A549 (cell line): ENCODE measurements around the gene SHC2. TPM values are rescaled to one million over a fixed set of nuclear protein-coding genes. Genes with fewer than 3 reads are reported as not detected.
A peak's percentile ranks its signal among the peaks of the same experiment; 100 is the strongest.

Experiments used
- ATAC-seq, 2 experiments: fragments of 200-7000 bp in 1 of 2; fragments of >200 bp in 1 of 2; cut with Nextera tagmentation in 1 of 2; cut with Tn5 transposase in 1 of 2; 3 replicates each; pipeline versions ENCODE4 v1.8.0 to v1.9.1; 2018 to 2020; ENCODE audit warnings: mild to moderate bottlenecking in 1 of 2, moderate library complexity in 1 of 2
- CTCF ChIA-PET: fragments of 300-600 bp; sonication (Branson Sonifier 250); formaldehyde crosslinking; extraction: SDS; loops from one replicate; lab custom pipeline; 2021; ENCODE audit warnings: antibody characterized with exemption, inconsistent platforms; lab: Yijun Ruan, JAX
- POLR2A ChIA-PET: fragments of 350-600 bp; formaldehyde crosslinking; extraction: SDS; loops from one replicate; lab custom pipeline; 2021; ENCODE audit warnings: antibody characterized with exemption, inconsistent platforms; lab: Yijun Ruan, JAX
- DNase-seq, 2 experiments: peaks; one replicate each; pipeline versions ENCODE4 v3.0.0 to v3.0.0-alpha.2; 2011 to 2016; ENCODE audit warnings: low read depth in 1 of 2, low spot score in 1 of 2
- FAIRE-seq: peaks from 2 replicates; lab custom pipeline; 2011; peaks lifted over from hg19 to GRCh38; lab: Jason Lieb, UNC
- H3K27ac ChIP-seq, 2 experiments: fragments of >200 bp; sonication (Bioruptor Twin); formaldehyde crosslinking; 3 replicates each; pipeline ENCODE4 v1.5.1; 2016 to 2017
- H3K4me1 ChIP-seq: fragments of >200 bp; sonication (Bioruptor Twin); formaldehyde crosslinking; 3 replicates; pipeline ENCODE4 v1.6.1; 2016
- H3K4me2 ChIP-seq: fragments of >200 bp; sonication (Bioruptor Twin); formaldehyde crosslinking; 3 replicates; pipeline ENCODE4 v1.6.1; 2016
- H3K4me3 ChIP-seq: fragments of >200 bp; sonication (Bioruptor Twin); formaldehyde crosslinking; 3 replicates; pipeline ENCODE4 v1.5.1; 2016
- H3K9me3 ChIP-seq: fragments of >200 bp; sonication (Bioruptor Twin); formaldehyde crosslinking; 3 replicates; pipeline ENCODE4 v1.6.1; 2016
- BHLHE40 ChIP-seq: IDR thresholded peaks from 2 replicates; pipeline ENCODE4 v1.6.1; 2012; ENCODE audit warnings: low read depth, low read length, inconsistent platforms
- CBX2 ChIP-seq: fragments of 200-600 bp; sonication (generic); IDR thresholded peaks from 2 replicates; pipeline ENCODE4 v1.6.1; 2016; ENCODE audit warnings: low read depth, mild to moderate bottlenecking, borderline replicate concordance
- CEBPB ChIP-seq, 2 experiments: fragments of >200 bp in 1 of 2; sonication (Bioruptor Twin) in 1 of 2; formaldehyde crosslinking in 1 of 2; IDR thresholded peaks; 2 replicates each; pipeline ENCODE4 v1.6.1; 2012 to 2016
- CHD4 ChIP-seq: fragments of 200-600 bp; sonication (generic); IDR thresholded peaks from 2 replicates; pipeline ENCODE4 v1.6.1; 2016; ENCODE audit warnings: antibody characterized with exemption, mild to moderate bottlenecking, borderline replicate concordance
- ESRRA ChIP-seq: fragments of 150-350 bp; IDR thresholded peaks from 2 replicates; pipeline ENCODE4 v1.6.1; 2014; ENCODE audit warnings: mild to moderate bottlenecking, low read length, borderline replicate concordance
- FOSB ChIP-seq: fragments of 250-450 bp; sonication (Bioruptor Pico); IDR thresholded peaks from 2 replicates; pipeline ENCODE4 v1.5.0; 2020; ENCODE audit warnings: mild to moderate bottlenecking, moderate library complexity
- FOSL2 ChIP-seq, 2 experiments: fragments of 450-650 bp in 1 of 2; fragments of >200 bp in 1 of 2; sonication (Bioruptor Twin) in 1 of 2; formaldehyde crosslinking; IDR thresholded peaks; 2 replicates each; pipeline versions ENCODE4 v1.5.0 to v1.6.1; 2016 to 2020; ENCODE audit warnings: mild to moderate bottlenecking in 1 of 2, moderate library complexity in 1 of 2
- FOXS1 ChIP-seq: fragments of 250-450 bp; sonication (Bioruptor Pico); IDR thresholded peaks from 2 replicates; pipeline ENCODE4 v1.5.0; 2020; ENCODE audit warnings: mild to moderate bottlenecking, moderate library complexity
- HDAC2 ChIP-seq: fragments of 200-600 bp; sonication (generic); IDR thresholded peaks from 2 replicates; pipeline ENCODE4 v1.6.1; 2016
- HOXB5 ChIP-seq: fragments of 250-450 bp; sonication (Bioruptor Pico); IDR thresholded peaks from 2 replicates; pipeline ENCODE4 v1.5.0; 2020; ENCODE audit warnings: mild to moderate bottlenecking, moderate library complexity
- JUNB ChIP-seq: fragments of >200 bp; sonication (Bioruptor Twin); formaldehyde crosslinking; IDR thresholded peaks from 2 replicates; pipeline ENCODE4 v1.6.1; 2016
- KDM1A ChIP-seq: fragments of 200-600 bp; sonication (generic); IDR thresholded peaks from 2 replicates; pipeline ENCODE4 v1.6.1; 2016; ENCODE audit warnings: low read depth, mild to moderate bottlenecking
- NFE2L2 ChIP-seq: fragments of 150-350 bp; conservative IDR thresholded peaks from 2 replicates; pipeline ENCODE4 v1.6.1; 2014; ENCODE audit warnings: low read length
- NR3C1 ChIP-seq: fragments of >200 bp; sonication (Bioruptor Twin); formaldehyde crosslinking; IDR thresholded peaks from 3 replicates; pipeline ENCODE4 v1.6.1; 2017
- RCOR1 ChIP-seq: fragments of 150-350 bp; IDR thresholded peaks from 2 replicates; pipeline ENCODE4 v1.6.1; 2014; ENCODE audit warnings: antibody characterized with exemption, low read length, low read depth
- TP53 ChIP-seq: fragments of 250-450 bp; sonication (Bioruptor Pico); IDR thresholded peaks from 2 replicates; pipeline ENCODE4 v1.5.0; 2021; ENCODE audit warnings: mild to moderate bottlenecking, moderate library complexity
- ZNF302 ChIP-seq: fragments of 250-450 bp; sonication (Bioruptor Pico); IDR thresholded peaks from 2 replicates; pipeline ENCODE4 v1.9.0; 2021; ENCODE audit warnings: inconsistent platforms, mild to moderate bottlenecking, moderate library complexity
- WGBS: methylation state at CpG from one replicate; pipeline ENCODE4 v1.1.6; 2017; ENCODE audit errors: missing lambda C conversion rate; 5-methylcytosine and 5-hydroxymethylcytosine counted together
- polyA plus RNA-seq, 4 experiments: library from polyadenylated mRNA; depleted of rRNA in 3 of 4; stranded (reverse); fragments of >200 nt; fragmentation: RNase III in 1 of 4; extraction: RNeasy Plus Mini Kit Qiagen cat#74134 plus additional on column Dnase treatment in 1 of 4; gene quantifications; 2 replicates in 3 of 4; 3 replicates in 1 of 4; pipeline ENCODE4 v1.2.3, GENCODE V29; 2011 to 2017
- TF ChIP-seq, protein P1 (sequence below): IDR thresholded peaks from 2 replicates; pipeline ENCODE4 v1.6.1; 2012; ENCODE audit warnings: low read depth, borderline replicate concordance
- TF ChIP-seq, protein P2 (sequence below): fragments of 250-450 bp; sonication (Bioruptor Pico); IDR thresholded peaks from 2 replicates; pipeline ENCODE4 v1.5.0; 2020; ENCODE audit warnings: low read depth, mild to moderate bottlenecking, moderate library complexity
- TF ChIP-seq, protein P3 (sequence below): fragments of >200 bp; sonication (Bioruptor Twin); formaldehyde crosslinking; IDR thresholded peaks from 3 replicates; pipeline ENCODE4 v1.6.1; 2016
- TF ChIP-seq, protein P4 (sequence below): fragments of 200-600 bp; sonication (generic); IDR thresholded peaks from 2 replicates; pipeline ENCODE4 v1.6.1; 2016; ENCODE audit warnings: antibody characterized with exemption, mild to moderate bottlenecking, moderate library complexity
- TF ChIP-seq, protein P5 (sequence below): fragments of 250-450 bp; sonication (Bioruptor Pico); IDR thresholded peaks from 2 replicates; pipeline ENCODE4 v1.5.0; 2021; ENCODE audit warnings: mild to moderate bottlenecking, moderate library complexity, borderline replicate concordance
- TF ChIP-seq, protein P6 (sequence below): IDR thresholded peaks from 2 replicates; pipeline ENCODE4 v1.6.1; 2012

The SHC2 gene
- polyA plus RNA-seq, 2 of the 4 experiments (the other 2 are of a cell fraction): 0.36 to 0.58 TPM

DNA sequence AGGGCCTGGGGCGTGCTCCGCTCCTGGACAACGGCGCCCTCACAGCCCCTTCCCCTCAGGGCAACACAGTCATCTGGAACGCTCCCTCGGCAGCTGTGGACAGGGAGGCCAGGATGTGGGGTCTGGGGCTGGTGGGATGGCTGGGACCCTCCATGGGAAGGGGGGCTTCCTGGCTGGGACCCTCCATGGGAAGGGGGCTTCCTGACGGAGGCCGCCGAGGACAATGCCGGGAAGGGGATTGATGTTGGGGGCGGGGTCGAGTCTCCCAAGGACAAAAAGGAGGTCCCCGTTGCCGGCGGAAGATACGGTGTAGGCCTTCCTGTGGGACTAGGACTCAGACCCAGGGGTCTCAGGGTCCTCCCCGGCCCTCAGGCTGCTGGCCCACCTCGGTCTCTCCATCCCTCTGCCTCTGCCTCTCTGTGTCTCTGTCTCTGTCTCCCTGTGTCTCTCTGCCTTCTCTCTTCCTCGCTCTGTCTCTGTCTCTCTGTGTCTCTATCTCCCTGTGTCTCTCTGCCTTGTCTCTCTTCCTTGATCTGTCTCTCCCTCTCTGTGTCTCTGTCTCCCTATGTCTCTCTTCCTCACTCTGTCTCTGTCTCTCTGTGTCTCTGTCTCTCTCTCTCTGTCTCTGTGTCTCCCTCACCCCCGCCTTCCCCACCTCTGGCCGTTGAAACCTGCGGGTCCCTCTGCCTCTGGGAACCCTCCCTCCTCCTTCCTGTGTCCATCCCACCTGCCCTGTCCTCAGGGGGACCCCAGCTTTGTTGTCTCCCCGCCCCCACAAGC, 32.7 kb upstream of the SHC2 start (continued):
- TF ChIP-seq, protein P1, sequence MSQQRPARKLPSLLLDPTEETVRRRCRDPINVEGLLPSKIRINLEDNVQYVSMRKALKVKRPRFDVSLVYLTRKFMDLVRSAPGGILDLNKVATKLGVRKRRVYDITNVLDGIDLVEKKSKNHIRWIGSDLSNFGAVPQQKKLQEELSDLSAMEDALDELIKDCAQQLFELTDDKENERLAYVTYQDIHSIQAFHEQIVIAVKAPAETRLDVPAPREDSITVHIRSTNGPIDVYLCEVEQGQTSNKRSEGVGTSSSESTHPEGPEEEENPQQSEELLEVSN: no peak
- TF ChIP-seq NR3C1 (no peak), ESRRA (no peak)

DNA sequence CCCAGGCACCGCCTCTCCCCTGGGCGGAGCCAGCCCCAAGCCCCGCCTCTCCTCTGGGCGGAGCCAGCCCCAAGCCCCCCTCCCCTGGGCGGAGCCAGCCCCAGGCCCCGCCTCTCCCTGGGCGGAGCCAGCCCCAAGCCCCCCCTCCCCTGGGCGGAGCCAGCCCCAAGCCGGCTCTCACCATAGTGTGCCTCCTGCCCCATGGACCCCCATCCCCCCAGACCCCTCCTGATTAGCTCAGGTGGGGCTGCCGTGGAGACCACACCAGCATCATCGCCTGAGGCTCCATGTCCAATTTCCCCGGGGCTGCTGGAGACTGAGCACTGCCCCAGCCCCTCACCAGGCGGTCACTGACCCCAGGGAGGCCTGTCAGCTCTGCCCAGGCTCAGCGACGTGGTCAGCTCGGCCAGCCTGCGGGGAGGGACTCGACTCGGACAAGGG, 31.3 kb upstream of the SHC2 start:
- ATAC-seq: no peak
- no peaks in the 10 kb centered on the region for H3K9me3 ChIP-seq
- no peak overlapping the region for H3K27ac ChIP-seq
- H3K4me1 ChIP-seq: peaks cover 5% of the 10 kb centered on the region; the same call in 1 of the 3 replicates
- ChIA-PET CTCF (interaction anchor here (1.7 kb wide), 1 partner anchor 19 kb away, joined by 5 read pairs; no protein-coding TSS in a partner anchor), POLR2A (no interaction called here)
- DNase-seq: no peak
- FAIRE-seq: no peak
- H3K4me3 ChIP-seq: no peak overlapping the region
- 78% methylated on average over 6 of the region's 19 CpGs for WGBS
- no peak for TF ChIP-seq BHLHE40
- no peak for TF ChIP-seq RCOR1
- no peak for TF ChIP-seq CEBPB (IDR thresholded peaks at IDR 0.05)
- TF ChIP-seq, protein P1: no peak
- no peak for TF ChIP-seq JUNB
- TF ChIP-seq, protein P2, sequence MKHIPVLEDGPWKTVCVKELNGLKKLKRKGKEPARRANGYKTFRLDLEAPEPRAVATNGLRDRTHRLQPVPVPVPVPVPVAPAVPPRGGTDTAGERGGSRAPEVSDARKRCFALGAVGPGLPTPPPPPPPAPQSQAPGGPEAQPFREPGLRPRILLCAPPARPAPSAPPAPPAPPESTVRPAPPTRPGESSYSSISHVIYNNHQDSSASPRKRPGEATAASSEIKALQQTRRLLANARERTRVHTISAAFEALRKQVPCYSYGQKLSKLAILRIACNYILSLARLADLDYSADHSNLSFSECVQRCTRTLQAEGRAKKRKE (CRISPR knock-in tag): no peak
- no peak for TF ChIP-seq CBX2
- TF ChIP-seq NR3C1: no peak
- TF ChIP-seq, all 56 proteins: peak for 0
- H3K4me2 ChIP-seq: no peak overlapping the region

DNA sequence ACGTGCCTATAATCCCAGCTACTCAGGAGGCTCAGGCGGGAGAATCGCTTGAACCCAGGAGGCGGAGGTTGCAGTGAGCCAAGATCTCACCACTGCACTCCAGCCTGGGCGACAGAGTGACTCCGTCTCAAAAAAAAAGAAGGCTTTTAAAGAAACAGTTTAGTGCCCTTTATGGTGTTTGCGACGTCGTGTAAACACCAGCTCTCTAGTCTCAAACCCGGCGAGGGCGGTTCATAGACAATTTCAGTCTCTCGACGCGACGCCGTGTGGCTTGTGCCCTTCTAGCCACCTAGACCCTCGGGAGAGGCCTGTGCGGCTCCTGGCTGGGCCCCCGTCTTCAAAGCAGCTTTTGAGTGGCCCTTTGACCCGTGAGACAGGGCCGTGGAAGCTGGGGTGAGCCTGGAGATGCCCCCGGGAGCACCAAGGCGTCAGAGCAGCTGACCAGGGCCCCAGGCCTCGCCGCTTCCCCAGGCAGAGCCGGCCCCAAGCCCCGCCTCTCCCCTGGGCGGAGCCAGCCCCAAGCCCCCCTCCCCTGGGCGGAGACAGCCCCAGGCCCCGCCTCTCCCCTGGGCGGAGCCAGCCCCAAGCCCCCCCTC, 30.4 kb upstream of the SHC2 start:
- no peak overlapping the region for H3K4me2 ChIP-seq
- H3K4me3 ChIP-seq: no peak overlapping the region
- H3K9me3 ChIP-seq: no peaks in the 10 kb centered on the region
- H3K27ac ChIP-seq: 0 out of 6 replicates have a peak overlapping the region, but pooled peaks of 1 of the 2 experiments have one; percentile 18
- H3K4me1 ChIP-seq: peaks cover 5% of the 10 kb centered on the region; the same call in 1 of the 3 replicates
- 87% methylated on average over 16 of the region's 32 CpGs for WGBS
- no peak for ATAC-seq
- FAIRE-seq: no peak
- ChIA-PET CTCF (interaction anchor here (0.7 to 1.8 kb wide), 3 partner anchors 15 to 188 kb away, joined by 3 to 8 read pairs (median 5); no protein-coding TSS in a partner anchor), POLR2A (no interaction called here)
- DNase-seq: no peak
- no peak for TF ChIP-seq HDAC2
- TF ChIP-seq ESRRA: no peak
- TF ChIP-seq, protein P3, sequence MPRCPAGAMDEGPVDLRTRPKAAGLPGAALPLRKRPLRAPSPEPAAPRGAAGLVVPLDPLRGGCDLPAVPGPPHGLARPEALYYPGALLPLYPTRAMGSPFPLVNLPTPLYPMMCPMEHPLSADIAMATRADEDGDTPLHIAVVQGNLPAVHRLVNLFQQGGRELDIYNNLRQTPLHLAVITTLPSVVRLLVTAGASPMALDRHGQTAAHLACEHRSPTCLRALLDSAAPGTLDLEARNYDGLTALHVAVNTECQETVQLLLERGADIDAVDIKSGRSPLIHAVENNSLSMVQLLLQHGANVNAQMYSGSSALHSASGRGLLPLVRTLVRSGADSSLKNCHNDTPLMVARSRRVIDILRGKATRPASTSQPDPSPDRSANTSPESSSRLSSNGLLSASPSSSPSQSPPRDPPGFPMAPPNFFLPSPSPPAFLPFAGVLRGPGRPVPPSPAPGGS: no peak
- no peak for TF ChIP-seq FOSL2 (IDR thresholded peaks at IDR 0.05)
- TF ChIP-seq FOSL2 (CRISPR knock-in tag; IDR thresholded peaks at IDR 0.05): no peak
- TF ChIP-seq KDM1A: no peak
- no peak for TF ChIP-seq FOSB (CRISPR knock-in tag)
- TF ChIP-seq ZNF302 (CRISPR knock-in tag): no peak
- no peak for TF ChIP-seq TP53 (CRISPR knock-in tag)
- no peak for TF ChIP-seq NFE2L2
- TF ChIP-seq, protein P4, sequence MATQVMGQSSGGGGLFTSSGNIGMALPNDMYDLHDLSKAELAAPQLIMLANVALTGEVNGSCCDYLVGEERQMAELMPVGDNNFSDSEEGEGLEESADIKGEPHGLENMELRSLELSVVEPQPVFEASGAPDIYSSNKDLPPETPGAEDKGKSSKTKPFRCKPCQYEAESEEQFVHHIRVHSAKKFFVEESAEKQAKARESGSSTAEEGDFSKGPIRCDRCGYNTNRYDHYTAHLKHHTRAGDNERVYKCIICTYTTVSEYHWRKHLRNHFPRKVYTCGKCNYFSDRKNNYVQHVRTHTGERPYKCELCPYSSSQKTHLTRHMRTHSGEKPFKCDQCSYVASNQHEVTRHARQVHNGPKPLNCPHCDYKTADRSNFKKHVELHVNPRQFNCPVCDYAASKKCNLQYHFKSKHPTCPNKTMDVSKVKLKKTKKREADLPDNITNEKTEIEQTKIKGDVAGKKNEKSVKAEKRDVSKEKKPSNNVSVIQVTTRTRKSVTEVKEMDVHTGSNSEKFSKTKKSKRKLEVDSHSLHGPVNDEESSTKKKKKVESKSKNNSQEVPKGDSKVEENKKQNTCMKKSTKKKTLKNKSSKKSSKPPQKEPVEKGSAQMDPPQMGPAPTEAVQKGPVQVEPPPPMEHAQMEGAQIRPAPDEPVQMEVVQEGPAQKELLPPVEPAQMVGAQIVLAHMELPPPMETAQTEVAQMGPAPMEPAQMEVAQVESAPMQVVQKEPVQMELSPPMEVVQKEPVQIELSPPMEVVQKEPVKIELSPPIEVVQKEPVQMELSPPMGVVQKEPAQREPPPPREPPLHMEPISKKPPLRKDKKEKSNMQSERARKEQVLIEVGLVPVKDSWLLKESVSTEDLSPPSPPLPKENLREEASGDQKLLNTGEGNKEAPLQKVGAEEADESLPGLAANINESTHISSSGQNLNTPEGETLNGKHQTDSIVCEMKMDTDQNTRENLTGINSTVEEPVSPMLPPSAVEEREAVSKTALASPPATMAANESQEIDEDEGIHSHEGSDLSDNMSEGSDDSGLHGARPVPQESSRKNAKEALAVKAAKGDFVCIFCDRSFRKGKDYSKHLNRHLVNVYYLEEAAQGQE: no peak
- TF ChIP-seq, protein P5, sequence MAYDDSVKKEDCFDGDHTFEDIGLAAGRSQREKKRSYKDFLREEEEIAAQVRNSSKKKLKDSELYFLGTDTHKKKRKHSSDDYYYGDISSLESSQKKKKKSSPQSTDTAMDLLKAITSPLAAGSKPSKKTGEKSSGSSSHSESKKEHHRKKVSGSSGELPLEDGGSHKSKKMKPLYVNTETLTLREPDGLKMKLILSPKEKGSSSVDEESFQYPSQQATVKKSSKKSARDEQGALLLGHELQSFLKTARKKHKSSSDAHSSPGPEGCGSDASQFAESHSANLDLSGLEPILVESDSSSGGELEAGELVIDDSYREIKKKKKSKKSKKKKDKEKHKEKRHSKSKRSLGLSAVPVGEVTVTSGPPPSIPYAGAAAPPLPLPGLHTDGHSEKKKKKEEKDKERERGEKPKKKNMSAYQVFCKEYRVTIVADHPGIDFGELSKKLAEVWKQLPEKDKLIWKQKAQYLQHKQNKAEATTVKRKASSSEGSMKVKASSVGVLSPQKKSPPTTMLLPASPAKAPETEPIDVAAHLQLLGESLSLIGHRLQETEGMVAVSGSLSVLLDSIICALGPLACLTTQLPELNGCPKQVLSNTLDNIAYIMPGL (CRISPR knock-in tag): no peak
- no peak for TF ChIP-seq CHD4
- TF ChIP-seq FOXS1: no peak
- no peak for TF ChIP-seq RCOR1
- TF ChIP-seq HOXB5 (CRISPR knock-in tag): no peak
- TF ChIP-seq, protein P6, sequence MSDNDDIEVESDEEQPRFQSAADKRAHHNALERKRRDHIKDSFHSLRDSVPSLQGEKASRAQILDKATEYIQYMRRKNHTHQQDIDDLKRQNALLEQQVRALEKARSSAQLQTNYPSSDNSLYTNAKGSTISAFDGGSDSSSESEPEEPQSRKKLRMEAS: no peak
